H9 (cell line): ENCODE data around the gene CABYR. TPM values are rescaled to one million over a fixed set of nuclear protein-coding genes. Genes with fewer than 3 reads are reported as not detected.

Source experiments
- DNase-seq: peaks from one replicate; pipeline ENCODE4 v3.0.0-alpha.2; 2017
- H2AFZ ChIP-seq: one replicate; pipeline ENCODE4 v1.6.1; 2013; ENCODE audit warnings: mild to moderate bottlenecking, low read length, control low read depth, moderate library complexity
- H2AK5ac ChIP-seq: 2 replicates; pipeline ENCODE4 v1.6.1; 2013; ENCODE audit warnings: low read length, control low read depth, mixed read lengths; ENCODE audit not compliant: insufficient read length
- H2BK120ac ChIP-seq: one replicate; pipeline ENCODE4 v1.6.1; 2013; ENCODE audit warnings: low read depth, mild to moderate bottlenecking, low read length, control low read depth, inconsistent platforms; ENCODE audit not compliant: poor library complexity, severe bottlenecking
- H2BK12ac ChIP-seq: 2 replicates; pipeline ENCODE4 v1.6.1; 2013; ENCODE audit warnings: low read length, control low read depth, mixed read lengths, low read depth; ENCODE audit not compliant: insufficient read length
- H2BK15ac ChIP-seq: 2 replicates; pipeline ENCODE4 v1.6.1; 2013; ENCODE audit warnings: low read depth, low read length, control low read depth
- H2BK20ac ChIP-seq: one replicate; pipeline ENCODE4 v1.6.1; 2013; ENCODE audit warnings: low read depth, mild to moderate bottlenecking, low read length, control low read depth, inconsistent platforms; ENCODE audit not compliant: poor library complexity, severe bottlenecking
- H2BK5ac ChIP-seq: 2 replicates; pipeline ENCODE4 v1.6.1; 2013; ENCODE audit warnings: low read length, control low read depth, mixed read lengths; ENCODE audit not compliant: insufficient read length
- H3K14ac ChIP-seq: 2 replicates; pipeline ENCODE4 v1.6.1; 2013; ENCODE audit warnings: low read length, control low read depth; ENCODE audit not compliant: insufficient read depth
- H3K18ac ChIP-seq: 2 replicates; pipeline ENCODE4 v1.6.1; 2013; ENCODE audit warnings: low read depth, mild to moderate bottlenecking, mixed read lengths, low read length, control low read depth; ENCODE audit not compliant: insufficient read length
- H3K23ac ChIP-seq: 2 replicates; pipeline ENCODE4 v1.6.1; 2013; ENCODE audit warnings: low read length, control low read depth, mixed read lengths, low read depth; ENCODE audit not compliant: insufficient read length
- H3K23me2 ChIP-seq: 2 replicates; pipeline ENCODE4 v1.6.1; 2013; ENCODE audit warnings: low read depth, mild to moderate bottlenecking, mixed read lengths, low read length, control low read depth; ENCODE audit not compliant: insufficient read length, poor library complexity, severe bottlenecking
- H3K27ac ChIP-seq: 2 replicates; pipeline ENCODE4 v1.5.1; 2013; ENCODE audit warnings: low read length, control low read depth, mixed read lengths, low read depth; ENCODE audit not compliant: insufficient read length
- H3K27me3 ChIP-seq: 2 replicates; pipeline ENCODE4 v1.6.1; 2013; ENCODE audit warnings: low read length, control low read depth, inconsistent platforms; ENCODE audit not compliant: insufficient read depth
- H3K4ac ChIP-seq: 2 replicates; pipeline ENCODE4 v1.6.1; 2013; ENCODE audit warnings: low read depth, mild to moderate bottlenecking, control low read depth, inconsistent platforms, low read length, moderate library complexity
- H3K4me1 ChIP-seq: 2 replicates; pipeline ENCODE4 v1.6.1; 2013; ENCODE audit warnings: low read length, control low read depth, inconsistent platforms; ENCODE audit not compliant: insufficient read depth
- H3K4me2 ChIP-seq: 2 replicates; pipeline ENCODE4 v1.6.1; 2013; ENCODE audit warnings: low read length, control low read depth, mixed read lengths; ENCODE audit not compliant: insufficient read length, insufficient read depth
- H3K56ac ChIP-seq: 2 replicates; pipeline ENCODE4 v1.6.1; 2013; ENCODE audit warnings: low read depth, mild to moderate bottlenecking, mixed read lengths, low read length, control low read depth; ENCODE audit not compliant: insufficient read length
- H3K79me1 ChIP-seq: 2 replicates; pipeline ENCODE4 v1.6.1; 2013; ENCODE audit warnings: low read depth, mild to moderate bottlenecking, moderate library complexity, low read length, control low read depth, inconsistent platforms; ENCODE audit not compliant: insufficient read depth, poor library complexity, severe bottlenecking
- H3K79me2 ChIP-seq: 2 replicates; pipeline ENCODE4 v1.6.1; 2013; ENCODE audit warnings: low read length, control low read depth, inconsistent platforms; ENCODE audit not compliant: insufficient read depth
- H3K9ac ChIP-seq: 2 replicates; pipeline ENCODE4 v1.6.1; 2013; ENCODE audit warnings: low read length, control low read depth, mixed read lengths; ENCODE audit not compliant: insufficient read length; ENCODE audit errors: extremely low read depth
- H3K9me3 ChIP-seq: one replicate; pipeline ENCODE4 v1.6.1; 2013; ENCODE audit warnings: low read depth, low read length, inconsistent platforms; ENCODE audit not compliant: control insufficient read depth
- H3T11ph ChIP-seq: one replicate; pipeline ENCODE4 v1.6.1; 2013; ENCODE audit warnings: mild to moderate bottlenecking, low read length, control low read depth, inconsistent platforms
- H4K20me1 ChIP-seq: one replicate; pipeline ENCODE4 v1.6.1; 2013; ENCODE audit not compliant: control insufficient read depth, insufficient read length, insufficient read depth
- H4K5ac ChIP-seq: 2 replicates; pipeline ENCODE4 v1.6.1; 2013; ENCODE audit warnings: low read depth, mild to moderate bottlenecking, mixed read lengths, low read length, control low read depth; ENCODE audit not compliant: insufficient read length
- H4K8ac ChIP-seq: replicated peaks from 2 replicates; pipeline ENCODE4 v1.6.1; 2013; ENCODE audit warnings: low read length, control low read depth, mixed read lengths, low read depth; ENCODE audit not compliant: insufficient read length
- H4K91ac ChIP-seq: 2 replicates; pipeline ENCODE4 v1.6.1; 2013; ENCODE audit warnings: low read depth, mild to moderate bottlenecking, moderate library complexity, mixed read lengths, low read length, control low read depth; ENCODE audit not compliant: insufficient read length
- H3K27ac Mint-ChIP-seq, 3 experiments: 2 replicates in 2 of 3; 3 replicates in 1 of 3; pipeline ENCODE4 v1.8.0; 2020 to 2021; ENCODE audit warnings: mixed read lengths in 3 of 3, mild to moderate bottlenecking in 1 of 3, moderate library complexity in 1 of 3
- H3K27me3 Mint-ChIP-seq: 2 replicates; pipeline ENCODE4 v1.8.0; 2021; ENCODE audit warnings: low read depth, mild to moderate bottlenecking, moderate library complexity, mixed read lengths
- H3K36me3 Mint-ChIP-seq, 3 experiments: 2 replicates in 2 of 3; 3 replicates in 1 of 3; pipeline ENCODE4 v1.8.0; 2020 to 2021; ENCODE audit warnings: low read depth in 3 of 3, mixed read lengths in 3 of 3; ENCODE audit not compliant: insufficient read depth in 1 of 3
- H3K4me1 Mint-ChIP-seq, 2 experiments: 2 replicates each; pipeline ENCODE4 v1.8.0; 2020; ENCODE audit warnings: mixed read lengths in 2 of 2
- H3K4me3 Mint-ChIP-seq, 2 experiments: 2 replicates in 1 of 2; 3 replicates in 1 of 2; pipeline ENCODE4 v1.8.0; 2020 to 2021; ENCODE audit warnings: mild to moderate bottlenecking in 2 of 2, mixed read lengths in 2 of 2, moderate library complexity in 1 of 2
- H3K9me3 Mint-ChIP-seq, 2 experiments: 2 replicates in 1 of 2; 3 replicates in 1 of 2; pipeline ENCODE4 v1.8.0; 2020; ENCODE audit warnings: mild to moderate bottlenecking in 2 of 2, mixed read lengths in 2 of 2, moderate library complexity in 1 of 2
- CTCF ChIP-seq: fragments of 200-600 bp; sonication (generic); conservative IDR thresholded peaks from 3 replicates; pipeline ENCODE4 v1.8.0; 2021; ENCODE audit warnings: antibody characterized with exemption, mild to moderate bottlenecking
- WGBS: extraction: QIAGEN DNeasy Blood & Tissue Kit; methylation state at CpG from one replicate; pipeline ENCODE4 v1.1.7; 2013; ENCODE audit warnings: missing lambda C conversion rate, low lambda C conversion rate, mixed read lengths; ENCODE audit not compliant: insufficient read length; ENCODE audit errors: extremely low coverage; 5-methylcytosine and 5-hydroxymethylcytosine counted together
- total RNA-seq: library from RNA; stranded (reverse); gene quantifications from 2 replicates; pipeline ENCODE4 v1.2.1, GENCODE V29; 2021

CABYR gene
- total RNA-seq, 1 experiment from 2014 or later: 13.6 TPM

GRCh38 chr18:24189664-24190346, 50.9 kb downstream of the CABYR start:
- H4K20me1 ChIP-seq: no peaks in the 10 kb centered on the region
- DNase-seq: no peak
- no peak overlapping the region for H2BK20ac ChIP-seq
- no CpG with 5 or more reads among the region's 15 CpGs for WGBS
- no peak overlapping the region; the same call in 1 of the 2 replicates for H3K14ac ChIP-seq
- no peak overlapping the region for H3K27ac ChIP-seq
- no peak overlapping the region for H3K4me2 ChIP-seq
- H4K91ac ChIP-seq: no peak overlapping the region
- H3K36me3 Mint-ChIP-seq: no peaks in the 10 kb centered on the region
- H2AFZ ChIP-seq: no peak overlapping the region
- H2BK120ac ChIP-seq: no peak overlapping the region
- no peak overlapping the region for H2AK5ac ChIP-seq
- TF ChIP-seq CTCF: no peak
- peaks cover 19 to 26% of the 10 kb centered on the region in 2 experiments for H3K4me1 Mint-ChIP-seq
- H3K79me2 ChIP-seq: no peaks in the 10 kb centered on the region
- no peaks in the 10 kb centered on the region for H3K27me3 Mint-ChIP-seq
- no peak overlapping the region for H3K4ac ChIP-seq
- no peak overlapping the region for H3K56ac ChIP-seq
- H3K23ac ChIP-seq: no peak overlapping the region
- H4K8ac ChIP-seq: no peak overlapping the region
- no peak overlapping the region for H3K18ac ChIP-seq
- no peaks in the 10 kb centered on the region for H3K9me3 Mint-ChIP-seq
- H3K27ac Mint-ChIP-seq: peak overlapping the region in 2 of 3 experiments; percentile 50 to 59; a peak in 2 of 7 replicates
- H3K9ac ChIP-seq: no peak overlapping the region
- H3K79me1 ChIP-seq: no peaks in the 10 kb centered on the region
- no peak overlapping the region for H3K4me3 Mint-ChIP-seq
- no peak overlapping the region for H4K5ac ChIP-seq
- H3T11ph ChIP-seq: no peak overlapping the region
- no peak overlapping the region for H2BK15ac ChIP-seq
- no peaks in the 10 kb centered on the region for H3K9me3 ChIP-seq
- no peak overlapping the region for H2BK5ac ChIP-seq
- H3K23me2 ChIP-seq: no peaks in the 10 kb centered on the region
- H3K27me3 ChIP-seq: no peaks in the 10 kb centered on the region
- no peak overlapping the region for H2BK12ac ChIP-seq
- no peaks in the 10 kb centered on the region; the same call in 1 of the 2 replicates for H3K4me1 ChIP-seq
